Mesenteric fat pad (tissue), 1 donor: Measurements from ENCODE around the gene JKAMP. TPM values are rescaled to one million over a fixed set of nuclear protein-coding genes. Genes with fewer than 3 reads are reported as not detected.

Experiments used
- DNase-seq: peaks from one replicate; pipeline ENCODE4 v3.0.0-alpha.2; 2020; ENCODE audit warnings: low spot score
- total RNA-seq: library from RNA; stranded (reverse); fragmentation: NEBNext Ultra II Directional; extraction: Animal tissue kit (Norgen Biotek cat#: 25700); gene quantifications from one replicate; pipeline ENCODE4 v1.2.1, GENCODE V29; 2021
- donor health status: DM: yes; HTN: yes; CAD: no.

JKAMP gene
- total RNA-seq, 1 donor from 2014 or later: 33.7 TPM

- no peak for DNase-seq
These were observed 4.2 kb upstream of the JKAMP start for GRCh38 chr14:59480166-59480565.

DNA sequence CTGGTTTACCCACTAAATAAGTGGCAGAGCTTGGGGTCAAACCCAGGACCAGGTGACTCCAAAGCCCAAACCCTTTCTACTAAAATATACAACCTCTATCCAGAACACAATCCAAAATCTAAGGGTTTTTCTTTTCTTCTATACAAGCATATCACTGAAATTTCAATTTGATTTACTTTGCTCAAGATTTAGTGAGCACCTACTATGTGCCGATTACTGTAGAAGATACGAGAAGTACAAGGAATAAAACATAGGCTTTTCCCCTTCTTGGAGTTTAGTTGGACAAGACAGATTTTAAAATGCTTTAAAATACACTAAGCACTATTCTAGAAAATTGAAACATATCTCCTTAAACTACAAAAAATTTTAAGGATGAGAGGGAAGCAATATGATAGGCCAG, 2.9 kb upstream of the JKAMP start:
- no peak for DNase-seq

DNA sequence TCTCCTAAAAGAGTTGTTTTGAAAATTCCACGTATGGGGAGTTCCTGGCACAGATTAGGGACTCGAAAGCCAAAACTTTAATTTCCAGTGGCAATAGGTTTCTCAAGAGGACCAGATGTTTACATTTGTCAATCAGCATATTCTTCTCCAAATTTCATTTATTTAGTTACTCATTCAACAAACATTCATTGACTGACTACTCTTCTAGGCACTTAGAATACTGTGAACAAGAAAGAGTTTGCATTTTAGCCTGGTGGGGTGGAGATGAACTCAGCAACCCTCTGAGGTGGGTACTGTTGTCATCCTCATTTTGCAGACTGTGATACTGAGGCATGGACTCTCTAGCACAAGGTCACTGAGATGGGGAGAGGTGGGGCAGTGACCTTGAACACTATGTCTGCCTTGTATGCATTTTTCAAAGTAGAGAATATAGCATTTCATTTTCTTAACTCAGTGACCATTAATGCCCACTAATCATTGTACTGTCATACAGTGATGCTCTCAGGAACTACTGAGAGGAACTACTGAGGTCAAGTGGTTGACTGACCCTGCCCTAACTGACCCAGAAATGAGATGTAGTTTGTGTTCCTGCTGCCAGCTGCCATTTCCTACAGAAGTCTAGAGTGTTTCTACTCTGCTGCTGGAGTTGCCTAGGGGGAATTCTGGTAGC, 2.3 kb upstream of the JKAMP start:
- DNase-seq: no peak

DNA sequence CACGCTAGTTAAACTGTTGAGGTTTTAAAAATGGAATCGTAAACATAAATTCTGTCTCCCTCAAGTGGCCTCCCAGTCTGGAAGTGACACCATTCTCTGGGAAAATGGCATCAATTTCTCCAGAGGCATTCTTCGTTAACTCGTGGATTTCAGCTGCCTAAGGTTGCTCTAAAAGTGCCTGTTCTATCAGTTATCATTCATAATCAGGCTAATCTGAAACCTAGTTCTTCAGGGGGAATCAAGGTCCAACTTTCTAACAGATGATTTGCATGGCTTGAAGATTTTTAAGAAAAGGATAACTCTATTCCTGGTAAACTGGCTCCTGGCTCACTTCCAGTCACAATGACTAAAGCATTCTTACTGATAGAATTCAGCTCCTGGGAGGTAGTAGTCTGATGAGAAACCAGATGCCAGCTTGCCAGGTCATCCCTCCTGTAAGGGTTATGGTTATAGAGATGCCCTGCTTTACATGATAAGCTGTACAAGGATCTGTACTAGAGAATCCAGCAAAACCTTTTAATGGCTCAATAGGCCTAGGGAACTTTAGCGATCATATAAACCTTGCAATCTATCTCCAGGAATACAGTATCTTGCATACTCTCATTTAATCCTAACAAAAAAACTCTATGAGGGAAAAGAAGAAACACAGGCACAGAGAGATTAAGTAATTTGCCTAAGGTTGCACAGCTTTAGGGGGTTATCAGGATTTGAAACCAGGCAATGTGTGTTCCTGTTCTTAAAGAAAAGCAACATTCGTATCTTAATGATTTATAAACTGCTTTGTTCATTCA, 1.6 kb upstream of the JKAMP start:
- DNase-seq: no peak

DNA sequence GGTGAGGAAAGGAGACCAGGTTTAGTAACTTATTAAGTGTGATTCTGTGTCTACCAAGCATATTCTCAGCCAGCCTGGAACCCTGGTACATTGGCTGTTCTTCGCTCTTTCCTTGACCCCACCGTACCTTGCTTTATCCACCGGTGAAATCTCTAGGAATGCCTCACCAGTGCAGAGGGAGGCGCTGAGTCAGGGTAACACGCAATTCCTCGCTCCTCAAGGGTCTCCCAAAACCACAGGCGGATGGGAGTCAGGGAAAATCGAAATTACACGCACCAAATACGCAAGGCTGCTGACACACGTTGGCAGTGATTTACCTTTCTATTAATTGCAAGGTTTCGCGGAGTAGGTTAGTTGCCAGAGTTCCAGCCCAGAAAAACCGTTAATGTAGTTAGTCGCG, 954 bp upstream of the JKAMP start:
- no peak for DNase-seq

DNA sequence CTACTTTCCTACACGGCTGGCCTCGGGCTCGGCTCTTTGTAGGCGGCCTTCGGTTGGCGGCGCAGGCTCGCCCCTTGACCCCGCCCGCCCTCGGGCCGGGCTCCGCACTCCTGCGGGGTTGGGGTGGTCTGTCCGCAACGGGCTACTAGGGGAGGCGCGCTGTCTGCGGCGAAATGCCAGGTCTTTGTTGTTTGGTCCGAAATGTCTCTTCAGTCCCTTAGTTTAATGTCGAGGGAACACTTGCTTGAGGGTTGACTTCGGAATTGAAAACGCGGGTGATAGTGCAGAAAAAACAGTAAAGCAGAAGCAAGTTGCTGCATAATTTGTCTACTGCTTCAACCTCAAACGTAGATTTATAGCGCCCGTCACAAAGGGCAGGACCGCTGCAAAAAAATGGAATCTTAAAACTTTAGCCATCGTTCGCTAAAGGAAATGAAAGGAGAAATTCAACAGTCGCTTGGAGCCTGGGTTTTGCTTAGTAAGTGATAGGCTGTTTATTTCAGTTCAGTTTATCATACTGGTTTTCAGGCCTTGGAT, 390 bp downstream of the JKAMP start:
- no peak for DNase-seq

DNA sequence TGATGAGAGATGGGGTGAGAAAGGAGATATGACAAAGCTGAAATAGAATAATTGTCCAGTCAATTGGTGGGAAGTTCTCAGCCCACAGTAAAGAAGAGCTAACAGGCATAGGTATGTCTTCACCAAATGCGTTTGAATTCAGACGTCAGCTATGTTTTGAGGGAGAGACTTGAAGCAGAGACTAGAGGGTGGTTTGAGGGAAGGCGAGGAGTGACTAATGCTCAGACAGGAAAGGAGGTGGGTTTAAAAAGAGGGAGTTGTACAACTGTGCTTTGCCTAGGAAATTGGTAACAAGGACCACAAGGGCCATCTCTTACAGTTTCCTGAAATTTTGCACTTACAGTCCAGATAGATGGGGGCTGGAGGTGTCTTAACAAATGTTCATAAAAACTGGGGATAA, 6.4 kb downstream of the JKAMP start:
- DNase-seq: no peak

GRCh38 chr14:59492384-59492783, 8.1 kb downstream of the JKAMP start:
- no peak for DNase-seq

- DNase-seq: no peak
These were observed 16.4 kb downstream of the JKAMP start for GRCh38 chr14:59500732-59501131.

DNA sequence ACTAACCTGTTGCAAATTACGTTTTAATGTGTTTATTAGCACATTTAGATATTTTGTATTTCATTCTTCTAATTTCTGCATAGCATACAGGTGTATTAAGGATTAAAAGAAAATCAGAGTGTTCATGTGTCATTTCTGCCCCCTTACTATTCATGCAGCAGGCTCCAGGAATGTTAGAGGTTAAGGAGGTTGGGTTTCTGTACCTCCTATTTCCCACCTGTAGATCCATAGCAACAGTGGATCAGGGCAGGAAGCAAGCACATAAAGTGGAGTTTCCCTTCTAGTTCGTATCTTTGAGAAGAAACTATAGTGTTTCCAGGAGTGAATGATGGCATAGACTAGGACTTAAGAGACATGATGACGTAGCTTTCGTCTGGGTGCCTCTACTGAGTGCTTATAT, 18.9 kb downstream of the JKAMP start:
- no peak for DNase-seq

- DNase-seq: no peak
These were observed 22.9 kb downstream of the JKAMP start for GRCh38 chr14:59507063-59507751.

DNA sequence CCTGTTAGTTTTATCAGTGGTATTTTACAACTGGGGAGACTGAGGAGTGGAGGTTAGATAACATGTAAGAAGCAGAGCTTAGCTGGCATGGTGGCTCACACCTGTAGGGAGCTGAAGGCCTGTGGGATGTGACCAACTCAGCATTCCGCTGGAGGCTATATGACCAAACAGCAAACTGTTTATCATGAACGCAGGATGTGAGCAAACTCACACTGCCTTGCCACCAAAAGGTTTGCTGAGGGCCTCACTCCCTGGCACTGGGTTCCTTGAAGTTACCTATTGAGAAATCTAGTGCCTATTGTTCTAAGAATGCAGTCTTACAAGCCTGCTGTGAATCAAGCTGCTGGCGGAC, 23.4 kb downstream of the JKAMP start:
- no peak for DNase-seq

DNA sequence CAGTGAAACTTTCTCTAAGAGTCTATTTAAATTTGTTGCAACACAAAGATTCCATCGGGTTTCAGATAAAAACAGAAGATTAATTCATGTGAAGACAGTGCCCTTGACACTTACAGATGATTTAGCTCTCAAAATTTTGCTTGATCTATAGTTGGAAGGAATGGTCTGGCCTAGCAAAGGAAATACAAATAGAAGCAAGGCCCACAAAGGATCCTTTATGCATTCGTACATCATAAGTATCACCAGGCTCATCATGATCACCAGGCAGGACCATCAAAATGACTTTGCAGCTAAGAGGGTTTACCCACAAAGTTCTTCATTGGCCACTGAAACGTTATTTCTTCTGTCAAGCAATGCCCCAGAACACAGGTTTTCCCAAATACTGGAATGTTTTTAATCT, 24.8 kb downstream of the JKAMP start:
- no peak for DNase-seq

DNA sequence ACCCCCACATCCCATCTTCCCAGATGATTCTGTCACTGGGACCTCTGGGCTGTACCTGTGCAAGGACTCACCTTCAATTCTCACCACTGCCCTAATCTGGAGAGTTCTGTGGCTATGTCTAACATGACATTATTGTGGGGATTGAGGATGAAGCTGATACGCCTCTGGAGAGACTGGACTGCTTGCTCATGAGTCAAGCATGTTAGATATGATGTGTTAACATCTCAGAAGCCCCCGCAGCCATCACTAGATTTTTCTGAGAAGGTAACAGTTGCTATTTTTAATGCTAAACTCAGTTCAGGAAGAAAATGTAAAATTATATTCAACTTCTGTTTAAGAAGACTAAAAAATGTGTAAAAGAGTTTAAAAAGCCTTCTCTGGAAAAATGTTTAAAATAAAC, 25.7 kb downstream of the JKAMP start:
- DNase-seq: no peak

GRCh38 chr14:59510966-59511365, 26.6 kb downstream of the JKAMP start:
- no peak for DNase-seq

- DNase-seq: no peak
These were observed 27.7 kb downstream of the JKAMP start for GRCh38 chr14:59511916-59512575.

GRCh38 chr14:59520224-59520623, 35.9 kb downstream of the JKAMP start:
- no peak for DNase-seq

DNA sequence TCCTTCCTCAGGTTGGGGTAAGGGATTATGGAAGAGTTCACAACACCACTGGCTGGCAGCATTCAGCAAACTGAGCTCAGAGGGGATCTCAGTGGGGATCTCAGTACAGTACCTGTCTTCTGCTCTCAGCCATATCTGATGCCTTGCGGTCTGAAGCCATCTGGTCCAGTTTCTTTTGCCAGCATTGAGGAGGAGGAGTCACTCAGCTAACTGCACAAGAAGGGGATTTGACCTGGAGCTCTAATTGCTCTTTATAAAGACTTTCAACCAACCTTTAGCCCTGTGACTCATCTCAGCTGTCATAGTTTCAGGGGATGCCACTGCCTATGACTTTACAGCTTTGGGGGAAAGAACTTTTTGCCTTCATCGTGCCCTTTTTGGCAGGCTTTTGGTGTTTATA, 44.9 kb downstream of the JKAMP start:
- DNase-seq: no peak

GRCh38 chr14:59530349-59530748, 46.0 kb downstream of the JKAMP start:
- no peak for DNase-seq

DNA sequence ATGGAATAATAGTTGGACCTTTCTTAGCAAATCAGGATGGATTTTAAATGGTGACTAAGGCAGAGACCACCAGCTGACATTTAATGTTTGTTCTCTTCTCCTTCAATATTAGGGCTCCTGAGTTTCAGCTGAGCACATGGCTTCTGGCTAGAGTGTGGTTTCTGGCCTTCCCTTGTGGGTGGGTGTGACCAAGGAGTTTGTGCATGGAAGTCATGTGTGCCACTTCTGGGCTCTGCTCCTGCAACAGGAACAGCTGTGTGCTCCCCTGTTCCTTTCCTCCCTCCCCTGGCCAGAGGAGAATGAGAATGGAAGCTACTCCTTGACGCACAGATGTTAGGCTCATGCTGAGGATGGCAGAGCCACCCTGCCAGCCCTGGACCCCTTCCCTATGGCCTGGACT, 48.1 kb downstream of the JKAMP start:
- DNase-seq: no peak

DNA sequence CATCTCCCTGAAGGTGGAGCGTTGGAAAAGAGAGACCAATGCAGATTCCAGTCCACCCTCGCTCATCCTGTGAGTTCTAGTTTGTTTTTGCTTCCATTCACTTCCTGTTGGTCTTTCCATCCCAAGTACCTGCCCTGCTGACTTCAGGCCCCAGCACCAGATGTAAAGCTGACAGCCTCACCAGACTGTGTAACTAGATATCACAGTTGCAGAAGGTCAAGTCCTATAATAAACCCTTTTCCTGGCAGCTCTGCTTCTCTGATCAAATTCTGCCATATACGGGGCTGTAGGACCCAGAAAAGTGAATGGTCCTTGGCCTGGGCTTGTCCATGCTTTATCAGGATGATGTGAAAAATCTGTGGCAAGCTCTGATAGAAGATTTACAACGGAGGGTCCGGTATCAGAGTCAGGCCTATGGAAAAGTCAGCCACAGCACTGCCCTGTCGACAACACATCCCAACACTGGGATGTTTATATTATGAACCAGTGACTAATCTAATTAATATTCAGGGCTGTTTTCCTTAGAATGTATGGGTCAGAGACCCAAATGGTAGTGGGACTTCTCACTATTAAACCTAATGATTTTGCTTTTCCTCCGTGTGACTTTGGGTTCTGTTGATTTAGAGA, 50.2 kb downstream of the JKAMP start:
- DNase-seq: no peak
